Vagina (tissue), 2 donors: ENCODE data around the gene HAGHL.

Experiments used
- CTCF ChIP-seq, 3 experiments: fragments of 450-650 bp in 2 of 3; fragments of 200-600 bp in 1 of 3; sonication (generic) in 1 of 3; IDR thresholded peaks; one replicate each; pipeline ENCODE4 v1.5.1; 2017 to 2019; ENCODE audit warnings: antibody characterized with exemption in 3 of 3, mild to moderate bottlenecking in 2 of 3, moderate library complexity in 2 of 3
- POLR2A ChIP-seq, 2 donors: fragments of 450-650 bp; IDR thresholded peaks; one replicate each; pipeline ENCODE4 v1.6.1; 2017; ENCODE audit warnings: antibody characterized with exemption in 2 of 2, mild to moderate bottlenecking in 2 of 2, moderate library complexity in 2 of 2

DNA sequence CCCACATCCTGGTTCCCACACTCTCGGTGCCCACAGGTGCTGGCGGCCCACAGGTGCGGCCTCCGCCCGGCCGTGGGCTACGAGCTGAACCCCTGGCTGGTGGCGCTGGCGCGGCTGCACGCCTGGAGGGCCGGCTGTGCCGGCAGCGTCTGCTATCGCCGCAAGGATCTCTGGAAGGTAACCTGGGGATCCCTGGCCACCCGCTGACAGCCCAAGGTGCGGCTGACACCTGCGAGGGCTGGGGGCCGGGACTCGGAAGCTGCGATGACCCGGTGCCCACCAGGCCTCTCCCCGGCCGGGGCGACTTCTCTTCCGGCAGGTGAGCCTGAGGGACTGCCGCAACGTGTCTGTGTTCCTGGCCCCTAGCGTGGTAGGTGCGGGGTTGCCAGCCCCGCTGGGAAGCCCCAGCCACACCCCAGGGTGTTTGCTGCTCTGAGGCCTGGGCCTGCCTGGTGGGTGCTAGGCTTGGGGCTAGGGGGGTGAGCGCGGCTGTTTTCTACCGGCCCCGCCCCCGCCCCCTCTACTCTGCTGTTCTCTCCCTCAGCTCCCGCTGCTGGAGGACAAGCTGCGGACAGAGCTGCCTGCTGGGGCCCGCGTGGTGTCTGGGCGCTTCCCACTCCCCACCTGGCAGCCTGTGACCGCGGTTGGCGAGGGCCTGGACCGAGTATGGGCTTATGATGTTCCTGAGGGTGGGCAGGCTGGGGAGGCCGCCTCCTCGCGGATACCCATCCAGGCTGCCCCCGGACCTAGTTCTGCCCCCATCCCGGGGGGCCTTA is 5.0 kb upstream of the HAGHL start:
- TF ChIP-seq POLR2A (IDR thresholded peaks at IDR 0.05) (no peak), CTCF (IDR thresholded peaks at IDR 0.05) (no peak)
